Mesenchymal stem cell (in vitro differentiated cells and primary cell): ENCODE data around the gene ATP5F1A.

Experiments used
- DNase-seq: peaks from one replicate; pipeline ENCODE4 v3.0.0-alpha.2; 2013
- H2AFZ ChIP-seq: one replicate; pipeline ENCODE4 v1.6.1; 2013; ENCODE audit warnings: low read depth, mild to moderate bottlenecking, control low read depth, inconsistent platforms, low read length, moderate library complexity
- H2AK5ac ChIP-seq: 2 replicates; pipeline ENCODE4 v1.6.1; 2013; ENCODE audit warnings: low read length, moderate library complexity, mild to moderate bottlenecking, inconsistent platforms; ENCODE audit not compliant: severe bottlenecking
- H2BK120ac ChIP-seq: one replicate; pipeline ENCODE4 v1.6.1; 2013; ENCODE audit warnings: low read depth, mild to moderate bottlenecking, inconsistent platforms, low read length, moderate library complexity
- H2BK12ac ChIP-seq, 2 experiments: one replicate each; pipeline ENCODE4 v1.6.1; 2013; ENCODE audit warnings: inconsistent platforms in 2 of 2, low read length in 2 of 2, mild to moderate bottlenecking in 2 of 2, moderate library complexity in 2 of 2, control low read depth in 1 of 2
- H2BK15ac ChIP-seq: one replicate; pipeline ENCODE4 v1.6.1; 2013; ENCODE audit warnings: mild to moderate bottlenecking, low read depth, inconsistent platforms; ENCODE audit not compliant: poor library complexity, severe bottlenecking
- H2BK5ac ChIP-seq: 2 replicates; pipeline ENCODE4 v1.6.1; 2013; ENCODE audit warnings: low read depth, mild to moderate bottlenecking, low read length, control low read depth, inconsistent platforms; ENCODE audit not compliant: poor library complexity, severe bottlenecking
- H3K14ac ChIP-seq, 2 experiments: one replicate each; pipeline ENCODE4 v1.6.1; 2013; ENCODE audit warnings: inconsistent platforms in 2 of 2, low read length in 2 of 2, control low read depth in 1 of 2, mild to moderate bottlenecking in 1 of 2, moderate library complexity in 1 of 2
- H3K18ac ChIP-seq, 2 experiments: one replicate each; pipeline ENCODE4 v1.6.1; 2013; ENCODE audit warnings: inconsistent platforms in 2 of 2, low read length in 2 of 2, control low read depth in 1 of 2, low read depth in 1 of 2, mild to moderate bottlenecking in 1 of 2
- H3K23ac ChIP-seq, 2 experiments: one replicate each; pipeline ENCODE4 v1.6.1; 2013; ENCODE audit warnings: inconsistent platforms in 2 of 2, low read length in 2 of 2, mild to moderate bottlenecking in 2 of 2, moderate library complexity in 2 of 2, control low read depth in 1 of 2
- H3K27ac ChIP-seq: 2 replicates; pipeline ENCODE4 v1.5.1; 2013; ENCODE audit warnings: mild to moderate bottlenecking, moderate library complexity, low read length, control low read depth, inconsistent platforms; ENCODE audit not compliant: poor library complexity, severe bottlenecking
- H3K27me3 ChIP-seq, 2 experiments: 2 replicates each; pipeline versions ENCODE4 v1.6.1 to v1.7.0; 2013; ENCODE audit warnings: low read length in 2 of 2, mild to moderate bottlenecking in 2 of 2, moderate library complexity in 2 of 2, control low read depth in 1 of 2, inconsistent platforms in 1 of 2; ENCODE audit not compliant: control insufficient read depth in 1 of 2, insufficient read depth in 1 of 2
- H3K36me3 ChIP-seq, 2 experiments: 2 replicates each; pipeline versions ENCODE4 v1.6.1 to v1.7.0; 2013; ENCODE audit warnings: low read length in 2 of 2, control low read depth in 1 of 2, inconsistent platforms in 1 of 2, low read depth in 1 of 2, mild to moderate bottlenecking in 1 of 2; ENCODE audit not compliant: insufficient read depth in 2 of 2, control insufficient read depth in 1 of 2
- H3K4ac ChIP-seq, 2 experiments: one replicate each; pipeline ENCODE4 v1.6.1; 2013; ENCODE audit warnings: inconsistent platforms in 2 of 2, low read length in 2 of 2, mild to moderate bottlenecking in 2 of 2, moderate library complexity in 2 of 2, control low read depth in 1 of 2, low read depth in 1 of 2
- H3K4me1 ChIP-seq: 2 replicates; pipeline ENCODE4 v1.6.1; 2013; ENCODE audit warnings: low read depth, low read length, control low read depth; ENCODE audit not compliant: control insufficient read depth, insufficient read depth
- H3K4me2 ChIP-seq: 2 replicates; pipeline ENCODE4 v1.6.1; 2013; ENCODE audit warnings: low read length, mild to moderate bottlenecking, inconsistent platforms; ENCODE audit not compliant: poor library complexity, severe bottlenecking
- H3K4me3 ChIP-seq, 2 experiments: 2 replicates each; pipeline versions ENCODE4 v1.5.1 to v1.7.0; 2013; ENCODE audit warnings: low read length in 2 of 2, mild to moderate bottlenecking in 2 of 2, control low read depth in 1 of 2, low read depth in 1 of 2; ENCODE audit not compliant: insufficient read depth in 1 of 2
- H3K79me1 ChIP-seq: replicated peaks from 2 replicates; pipeline ENCODE4 v1.6.1; 2013; ENCODE audit warnings: mild to moderate bottlenecking, control low read depth, low read length, inconsistent platforms; ENCODE audit not compliant: poor library complexity, severe bottlenecking
- H3K9ac ChIP-seq: 2 replicates; pipeline ENCODE4 v1.7.0; 2013; ENCODE audit warnings: mild to moderate bottlenecking, low read length, moderate library complexity
- H3K9me3 ChIP-seq: 2 replicates; pipeline ENCODE4 v1.7.0; 2013; ENCODE audit warnings: mild to moderate bottlenecking, low read length; ENCODE audit not compliant: control insufficient read depth
- H4K8ac ChIP-seq: one replicate; pipeline ENCODE4 v1.6.1; 2013; ENCODE audit warnings: inconsistent platforms, mild to moderate bottlenecking, low read length, moderate library complexity
- H4K91ac ChIP-seq: one replicate; pipeline ENCODE4 v1.6.1; 2013; ENCODE audit warnings: mild to moderate bottlenecking, low read length, inconsistent platforms
- WGBS: methylation state at CpG from one replicate; pipeline ENCODE4 v1.1.7; 2013; ENCODE audit warnings: mixed read lengths; 5-methylcytosine and 5-hydroxymethylcytosine counted together

Gene ATP5F1A

DNA sequence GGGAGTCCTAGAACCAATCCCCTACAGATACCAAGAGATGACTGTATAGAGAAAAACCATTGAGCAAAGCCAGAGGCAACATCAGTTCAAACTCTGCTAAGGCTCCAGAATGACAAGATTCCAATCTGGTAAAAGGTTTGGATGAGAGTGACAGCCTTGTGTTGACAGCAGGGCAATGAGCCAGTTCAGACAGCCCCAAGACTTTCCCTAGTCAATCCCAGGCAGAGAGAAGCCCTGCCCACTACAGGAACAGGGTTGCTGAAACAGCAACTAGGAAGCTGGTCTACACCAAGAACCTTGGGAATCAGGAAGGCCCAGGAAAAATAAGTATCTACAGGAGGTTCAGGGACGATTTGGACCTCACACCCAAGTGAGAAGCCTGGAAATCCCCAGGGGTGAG lies 29.3 kb downstream of the ATP5F1A start:
- Histone ChIP-seq H4K91ac (no peak overlapping the region), H3K4me1 (peaks cover 23% of the 10 kb centered on the region), H3K79me1 (peaks cover 27% of the 10 kb centered on the region), H3K27ac (no peak overlapping the region), H2AK5ac (peak overlapping the region; percentile 75), H2BK12ac (no peak overlapping the region), H2BK120ac (no peak overlapping the region), H3K4me2 (no peak overlapping the region), H3K4ac (no peak overlapping the region), H2BK15ac (no peak overlapping the region), H3K36me3 (peaks cover 3 to 4% of the 10 kb centered on the region in 2 experiments), H3K27me3 (no peaks in the 10 kb centered on the region), H4K8ac (peak overlapping the region; percentile 20), H3K9ac (peak overlapping the region; percentile 9), H3K9me3 (no peaks in the 10 kb centered on the region), H3K23ac (no peak overlapping the region), H3K18ac (no peak overlapping the region), H2BK5ac (no peak overlapping the region), H3K14ac (no peak overlapping the region), H2AFZ (no peak overlapping the region), H3K4me3 (no peak overlapping the region)
- WGBS, result 11% methylated on average over 1 of the region's 1 CpG
- no peak for DNase-seq

DNA sequence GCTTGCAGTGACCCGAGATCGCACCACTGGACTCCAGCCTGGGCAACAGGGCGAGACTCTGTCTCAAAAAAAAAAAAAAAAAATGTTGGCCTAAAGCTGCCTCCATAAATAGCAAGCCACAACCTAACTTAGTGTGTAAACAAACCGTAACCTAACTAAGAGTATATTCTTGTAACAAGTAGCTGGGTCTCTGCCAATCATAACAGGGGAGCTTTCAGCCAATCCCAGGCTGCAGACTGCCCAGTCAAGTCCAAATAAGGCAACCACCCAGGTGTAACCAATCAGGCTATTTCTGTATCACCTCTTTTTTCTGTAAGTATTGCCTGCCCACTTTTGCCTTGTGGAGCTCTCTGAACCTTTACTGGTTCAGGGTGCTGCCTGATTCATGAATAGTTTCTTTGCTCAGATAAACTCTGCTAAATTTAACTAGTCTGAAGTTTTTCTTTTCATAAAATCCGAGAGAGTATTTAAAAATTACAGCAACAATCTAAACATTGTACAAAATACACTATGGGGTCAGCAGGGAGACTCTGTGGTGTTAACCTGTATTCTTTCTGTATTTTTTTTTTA lies 30.6 kb downstream of the ATP5F1A start:
- no peak overlapping the region for H3K18ac ChIP-seq
- H3K79me1 ChIP-seq, result peaks cover 31% of the 10 kb centered on the region
- no peak overlapping the region for H2BK120ac ChIP-seq
- H3K9me3 ChIP-seq, result no peaks in the 10 kb centered on the region
- H2BK5ac ChIP-seq, result no peak overlapping the region
- no peak overlapping the region for H2AK5ac ChIP-seq
- no peak overlapping the region for H3K4me2 ChIP-seq
- no peak overlapping the region for H4K8ac ChIP-seq
- H3K4me3 ChIP-seq, result no peak overlapping the region
- no peaks in the 10 kb centered on the region for H3K27me3 ChIP-seq
- H3K14ac ChIP-seq, result no peak overlapping the region
- no peak overlapping the region for H3K27ac ChIP-seq
- no peak overlapping the region for H2AFZ ChIP-seq
- peaks cover 3 to 4% of the 10 kb centered on the region in 2 experiments for H3K36me3 ChIP-seq
- no peak overlapping the region for H2BK15ac ChIP-seq
- peaks cover 21% of the 10 kb centered on the region for H3K4me1 ChIP-seq
- no peak overlapping the region for H4K91ac ChIP-seq
- H3K23ac ChIP-seq, result no peak overlapping the region
- WGBS, result 91% methylated on average over 4 of the region's 5 CpGs
- no peak overlapping the region for H3K4ac ChIP-seq
- DNase-seq, result peak; percentile 32
- no peak overlapping the region for H3K9ac ChIP-seq
- H2BK12ac ChIP-seq, result no peak overlapping the region

DNA sequence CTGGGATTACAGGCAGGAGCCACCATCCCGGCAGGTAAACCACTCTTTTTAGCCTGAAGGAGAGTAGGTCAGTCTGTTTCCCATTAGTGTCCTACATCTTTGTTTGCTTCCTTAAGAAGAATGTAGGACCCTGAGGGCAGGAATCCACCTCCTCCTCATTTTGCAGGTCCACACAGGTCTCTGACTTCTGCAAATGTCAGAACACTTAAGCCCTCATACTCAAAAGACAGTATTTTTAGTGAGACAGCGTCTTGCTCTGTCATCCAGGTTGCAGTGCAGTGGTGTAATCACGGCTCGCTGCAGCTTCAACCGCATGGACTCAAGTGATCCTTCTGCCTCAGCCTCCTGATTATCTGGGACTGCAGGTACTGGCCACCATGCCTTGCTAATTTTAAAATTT lies 35.3 kb downstream of the ATP5F1A start:
- H3K4me2 ChIP-seq, result no peak overlapping the region
- no peak overlapping the region for H2BK15ac ChIP-seq
- H3K36me3 ChIP-seq, result peaks cover 3 to 4% of the 10 kb centered on the region in 2 experiments
- H4K8ac ChIP-seq, result no peak overlapping the region
- H3K4me3 ChIP-seq, result no peak overlapping the region
- no peak overlapping the region for H2BK120ac ChIP-seq
- H2AFZ ChIP-seq, result no peak overlapping the region
- no peak overlapping the region for H2BK12ac ChIP-seq
- no peak for DNase-seq
- H3K79me1 ChIP-seq, result peaks cover 26% of the 10 kb centered on the region
- H3K4me1 ChIP-seq, result peaks cover 1% of the 10 kb centered on the region
- H3K9me3 ChIP-seq, result no peaks in the 10 kb centered on the region
- H3K27ac ChIP-seq, result no peak overlapping the region
- H2AK5ac ChIP-seq, result no peak overlapping the region
- WGBS, result 88% methylated on average over 5 of the region's 5 CpGs
- H3K9ac ChIP-seq, result no peak overlapping the region
- H3K23ac ChIP-seq, result no peak overlapping the region
- no peak overlapping the region for H2BK5ac ChIP-seq
- no peaks in the 10 kb centered on the region for H3K27me3 ChIP-seq
- no peak overlapping the region for H3K14ac ChIP-seq
- H3K18ac ChIP-seq, result no peak overlapping the region
- H3K4ac ChIP-seq, result no peak overlapping the region
- no peak overlapping the region for H4K91ac ChIP-seq

DNA sequence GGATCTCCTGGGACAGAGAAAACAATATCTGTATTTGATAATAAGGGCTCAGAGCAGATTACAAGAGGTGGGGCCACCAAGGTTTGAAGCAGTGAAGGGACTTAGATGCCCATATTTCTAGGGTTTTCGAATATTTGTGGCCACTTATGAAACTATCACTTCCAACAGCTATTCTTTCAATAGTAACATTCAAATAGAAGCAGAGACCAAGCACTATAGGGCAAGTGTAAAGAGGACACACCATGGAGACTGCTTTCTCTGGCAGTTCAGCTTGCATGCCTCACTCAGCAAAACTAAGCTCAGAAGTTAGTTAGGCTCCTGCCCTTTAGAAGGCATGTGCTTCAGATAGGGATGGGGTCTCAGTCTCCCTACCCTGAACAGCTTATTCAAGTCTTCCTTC lies 36.3 kb downstream of the ATP5F1A start:
- Histone ChIP-seq H2BK12ac (no peak overlapping the region), H3K4me3 (no peak overlapping the region), H4K8ac (no peak overlapping the region), H4K91ac (no peak overlapping the region), H3K79me1 (peaks cover 28% of the 10 kb centered on the region), H3K9ac (no peak overlapping the region), H3K27ac (no peak overlapping the region), H3K4ac (no peak overlapping the region), H3K36me3 (peaks cover 3 to 4% of the 10 kb centered on the region in 2 experiments), H2BK5ac (no peak overlapping the region), H2AFZ (no peak overlapping the region), H3K9me3 (no peaks in the 10 kb centered on the region), H3K23ac (no peak overlapping the region), H3K14ac (no peak overlapping the region), H2AK5ac (no peak overlapping the region), H3K4me2 (no peak overlapping the region), H3K27me3 (no peaks in the 10 kb centered on the region), H2BK120ac (no peak overlapping the region), H2BK15ac (no peak overlapping the region), H3K18ac (no peak overlapping the region), H3K4me1 (peaks cover 1% of the 10 kb centered on the region)
- no CpG with 5 or more reads among the region's 1 CpG for WGBS
- no peak for DNase-seq
